ENCODE data around the gene DNMT3A. TPM values are rescaled to one million over a fixed set of nuclear protein-coding genes. Genes with fewer than 3 reads are reported as not detected.
A peak's percentile ranks its signal among the peaks of the same experiment; 100 is the strongest.

The DNMT3A gene
- total RNA-seq, 4 donors from 2014 or later, result 14.7 to 40.2 (median 18.3) TPM

- Histone ChIP-seq H3K36me3 (peaks cover 0 to 26% of the 10 kb centered on the region in 2 donors), H3K27me3 (no peaks in the 10 kb centered on the region), H3K9me3 (no peaks in the 10 kb centered on the region), H3K4me3 (peak overlapping the region in 1 of 2 donors; percentile 76), H3K4me1 (peaks cover 3 to 56% (median 23%) of the 10 kb centered on the region in 3 donors), H3K27ac (peak overlapping the region in 3 of 4 donors; percentile 85 to 89 (median 87))
- TF ChIP-seq, protein P1, sequence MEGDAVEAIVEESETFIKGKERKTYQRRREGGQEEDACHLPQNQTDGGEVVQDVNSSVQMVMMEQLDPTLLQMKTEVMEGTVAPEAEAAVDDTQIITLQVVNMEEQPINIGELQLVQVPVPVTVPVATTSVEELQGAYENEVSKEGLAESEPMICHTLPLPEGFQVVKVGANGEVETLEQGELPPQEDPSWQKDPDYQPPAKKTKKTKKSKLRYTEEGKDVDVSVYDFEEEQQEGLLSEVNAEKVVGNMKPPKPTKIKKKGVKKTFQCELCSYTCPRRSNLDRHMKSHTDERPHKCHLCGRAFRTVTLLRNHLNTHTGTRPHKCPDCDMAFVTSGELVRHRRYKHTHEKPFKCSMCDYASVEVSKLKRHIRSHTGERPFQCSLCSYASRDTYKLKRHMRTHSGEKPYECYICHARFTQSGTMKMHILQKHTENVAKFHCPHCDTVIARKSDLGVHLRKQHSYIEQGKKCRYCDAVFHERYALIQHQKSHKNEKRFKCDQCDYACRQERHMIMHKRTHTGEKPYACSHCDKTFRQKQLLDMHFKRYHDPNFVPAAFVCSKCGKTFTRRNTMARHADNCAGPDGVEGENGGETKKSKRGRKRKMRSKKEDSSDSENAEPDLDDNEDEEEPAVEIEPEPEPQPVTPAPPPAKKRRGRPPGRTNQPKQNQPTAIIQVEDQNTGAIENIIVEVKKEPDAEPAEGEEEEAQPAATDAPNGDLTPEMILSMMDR (IDR thresholded peaks at IDR 0.05), result no peak
- TF ChIP-seq POLR2AphosphoS5 (IDR thresholded peaks at IDR 0.05), result no peak
- no peak for TF ChIP-seq EP300 (IDR thresholded peaks at IDR 0.05)
- no peak for TF ChIP-seq POLR2A (IDR thresholded peaks at IDR 0.05)
- 67 to 100% methylated on average over 1 to 10 of the region's 11 CpGs for WGBS, 2 donors (ENCODE audit: low coverage in 1 of 2)
- ATAC-seq, result no peak
Measured at GRCh38 chr2:25253153-25253626, 88.5 kb downstream of the DNMT3A start.

DNA sequence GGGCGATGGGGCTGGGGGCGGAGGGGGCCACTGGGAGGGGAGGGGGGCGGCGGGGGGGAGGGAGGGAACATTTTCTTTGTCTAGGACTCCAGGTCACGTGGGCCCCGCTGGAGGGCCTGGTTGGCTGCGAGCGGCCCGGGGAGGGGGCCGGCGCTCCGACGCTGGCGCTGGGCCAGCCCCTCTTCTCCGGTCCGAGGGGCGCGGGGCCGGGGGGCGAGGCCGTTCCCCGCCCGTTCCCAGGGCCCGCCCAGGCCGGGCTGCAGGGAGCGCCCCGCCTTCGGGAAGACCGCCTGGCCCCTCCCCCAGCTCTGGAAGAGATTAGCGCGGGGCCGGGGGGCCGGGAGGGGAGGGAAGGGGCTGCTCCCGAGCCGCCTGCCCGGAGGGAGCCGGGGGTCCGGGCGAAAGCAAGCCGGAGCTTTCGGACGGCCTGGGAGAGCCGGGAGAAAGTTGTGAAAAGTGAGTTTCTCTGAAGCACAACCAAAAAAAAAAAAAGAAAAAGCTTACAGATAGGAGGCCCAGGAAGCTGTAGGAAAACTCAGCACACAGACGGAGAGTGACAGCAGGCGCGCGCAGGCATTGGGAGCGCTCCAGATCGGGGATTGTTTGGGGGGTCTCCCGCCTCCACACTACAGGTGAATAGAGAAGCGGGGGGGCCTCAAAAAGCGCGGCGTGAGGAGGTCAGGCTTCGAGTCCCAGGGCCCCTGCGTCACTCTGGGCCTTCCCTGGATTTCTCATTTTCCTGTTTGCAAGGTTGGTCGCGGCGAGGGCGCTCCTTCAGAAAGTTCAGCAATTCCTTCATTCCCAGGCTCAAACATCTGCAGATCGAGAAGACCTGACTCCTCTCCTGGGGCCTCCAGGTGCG lies 89.2 kb downstream of the DNMT3A start:
- Histone ChIP-seq H3K36me3 (peaks cover 0 to 27% of the 10 kb centered on the region in 2 donors), H3K9me3 (no peaks in the 10 kb centered on the region), H3K4me3 (peak overlapping the region; percentile 54 to 76), H3K27ac (peak overlapping the region; percentile 16 to 89 (median 86)), H3K4me1 (peaks cover 3 to 49% (median 21%) of the 10 kb centered on the region in 3 donors), H3K27me3 (no peaks in the 10 kb centered on the region)
- peak; percentile 59 for ATAC-seq
- 2 to 13% methylated on average over 12 to 16 of the region's 62 CpGs for WGBS, 2 donors (ENCODE audit: low coverage in 1 of 2)
- TF ChIP-seq EP300 (IDR thresholded peaks at IDR 0.05) (no peak), POLR2AphosphoS5 (IDR thresholded peaks at IDR 0.05) (no peak), POLR2A (IDR thresholded peaks at IDR 0.05) (no peak)
- TF ChIP-seq, protein P1 (IDR thresholded peaks at IDR 0.05), result no peak

DNA sequence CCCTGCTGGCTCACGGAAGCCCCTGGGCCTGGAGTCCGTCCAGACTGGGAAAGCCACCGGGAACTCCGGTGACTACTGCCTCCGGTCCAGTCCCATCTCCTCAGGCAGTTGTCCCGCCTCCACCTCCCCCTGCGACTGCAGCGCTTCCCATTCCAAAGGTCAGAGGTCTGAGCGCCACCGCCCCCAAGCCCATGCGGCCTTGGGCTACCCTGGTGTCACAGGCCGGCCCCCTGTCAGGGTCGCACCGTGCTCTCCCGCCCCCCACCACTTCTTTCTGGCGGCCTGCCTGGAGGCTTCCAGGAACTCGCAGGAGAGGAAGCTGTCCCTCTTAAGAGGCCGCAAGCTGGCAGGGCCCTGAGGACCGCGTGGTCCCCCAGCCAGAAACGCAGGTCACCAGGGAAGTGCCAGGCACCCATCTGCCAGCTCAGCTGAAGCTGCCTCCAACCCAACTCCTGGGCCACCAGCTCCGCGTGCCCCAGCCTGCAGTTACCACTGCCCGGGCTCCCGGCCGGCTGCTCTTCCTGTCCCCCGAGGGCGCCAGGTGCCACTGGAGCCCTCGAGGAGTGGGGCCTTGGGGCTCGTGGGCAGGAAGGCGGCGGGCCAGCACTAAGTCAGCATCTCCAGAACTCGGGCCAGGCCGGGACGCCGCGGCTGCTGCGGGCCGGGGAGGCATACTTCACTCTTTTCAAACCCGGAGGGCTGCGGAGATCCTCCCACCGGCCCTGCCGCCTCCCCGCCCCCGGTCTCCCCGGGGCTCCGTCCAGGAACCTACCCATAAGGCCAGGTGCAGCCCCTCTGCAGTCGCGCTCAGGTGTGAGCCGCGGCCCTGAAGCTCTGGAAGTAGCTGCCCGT lies 90.1 kb downstream of the DNMT3A start:
- Histone ChIP-seq H3K4me3 (peak overlapping the region; percentile 54 to 76), H3K36me3 (peaks cover 0 to 36% of the 10 kb centered on the region in 2 donors), H3K27ac (peak overlapping the region in 3 of 4 donors; percentile 85 to 89 (median 87)), H3K9me3 (no peaks in the 10 kb centered on the region), H3K27me3 (no peaks in the 10 kb centered on the region), H3K4me1 (peaks cover 0 to 41% (median 12%) of the 10 kb centered on the region in 3 donors)
- peak; percentile 53 for ATAC-seq
- TF ChIP-seq, protein P1 (IDR thresholded peaks at IDR 0.05), result no peak
- peak; percentile 2 for TF ChIP-seq POLR2AphosphoS5 (IDR thresholded peaks at IDR 0.05)
- 17% methylated on average over 1 of the region's 52 CpGs; no CpG with 5 or more reads in 1 of the 2 donors for WGBS, 2 donors (ENCODE audit: low coverage in 1 of 2)

- peak overlapping the region in 1 of 2 donors; percentile 76 for H3K4me3 ChIP-seq
- H3K4me1 ChIP-seq, result peaks cover 0 to 35% (median 11%) of the 10 kb centered on the region in 3 donors
- H3K27ac ChIP-seq, result peak overlapping the region in 3 of 4 donors; percentile 85 to 89 (median 87)
- WGBS, 2 donors (ENCODE audit: low coverage in 1 of 2), result 49% methylated on average over 5 of the region's 13 CpGs; no CpG with 5 or more reads in 1 of the 2 donors
- no peak for ATAC-seq
- TF ChIP-seq EP300 (IDR thresholded peaks at IDR 0.05) (no peak), POLR2AphosphoS5 (IDR thresholded peaks at IDR 0.05) (no peak), POLR2A (IDR thresholded peaks at IDR 0.05) (no peak)
- TF ChIP-seq, protein P1 (IDR thresholded peaks at IDR 0.05), result no peak
- H3K9me3 ChIP-seq, result no peaks in the 10 kb centered on the region
- no peaks in the 10 kb centered on the region for H3K27me3 ChIP-seq
- H3K36me3 ChIP-seq, result peaks cover 0 to 40% of the 10 kb centered on the region in 2 donors
Measured at GRCh38 chr2:25251071-25251421, 90.7 kb downstream of the DNMT3A start.
